ENCODE results near the gene MAIP1.

MAIP1 gene

GRCh38 chr2:199956062-199956380, 639 bp downstream of the MAIP1 start:
- TF ChIP-seq CTCF (IDR thresholded peaks at IDR 0.05), result no peak
- intact Hi-C loops (cut with DNase I; ENCODE audit: low total_unique reads), result no loop called here
- no peaks in the 10 kb centered on the region for H3K9me3 ChIP-seq
- DNase-seq, result no peak
- peaks cover 0 to 44% (median 34%) of the 10 kb centered on the region in 4 donors for H3K4me1 ChIP-seq
- peaks cover 11 to 19% (median 19%) of the 10 kb centered on the region in 3 donors for H3K36me3 ChIP-seq
- H3K27ac ChIP-seq, result peak overlapping the region; percentile 83 to 89
- no peaks in the 10 kb centered on the region for H3K27me3 ChIP-seq
- H3K4me3 ChIP-seq, result peak overlapping the region; percentile 77 to 89

GRCh38 chr2:199958014-199958413, 2.6 kb downstream of the MAIP1 start:
- intact Hi-C loops (cut with DNase I; ENCODE audit: low total_unique reads), result no loop called here
- Histone ChIP-seq H3K4me1 (peaks cover 0 to 42% (median 33%) of the 10 kb centered on the region in 4 donors), H3K36me3 (peaks cover 31 to 39% (median 38%) of the 10 kb centered on the region in 3 donors)

GRCh38 chr2:199962203-199962602, 6.8 kb downstream of the MAIP1 start:
- Histone ChIP-seq H3K4me3 (no peak overlapping the region), H3K9me3 (no peaks in the 10 kb centered on the region), H3K27ac (no peak overlapping the region), H3K36me3 (peaks cover 54 to 75% (median 64%) of the 10 kb centered on the region in 3 donors), H3K4me1 (peaks cover 0 to 14% (median 5%) of the 10 kb centered on the region in 4 donors), H3K27me3 (no peaks in the 10 kb centered on the region)
- intact Hi-C loops (cut with DNase I; ENCODE audit: low total_unique reads), result no loop called here
- TF ChIP-seq CTCF (IDR thresholded peaks at IDR 0.05), result no peak
- DNase-seq, result no peak

More at GRCh38 chr2:199958014-199958413, 2.6 kb downstream of the MAIP1 start:
- TF ChIP-seq CTCF (IDR thresholded peaks at IDR 0.05), result no peak
- H3K4me3 ChIP-seq, result no peak overlapping the region
- no peak for DNase-seq
- H3K27me3 ChIP-seq, result no peaks in the 10 kb centered on the region
- no peak overlapping the region for H3K27ac ChIP-seq
- H3K9me3 ChIP-seq, result no peaks in the 10 kb centered on the region

GRCh38 chr2:199966405-199966804, 11.0 kb downstream of the MAIP1 start:
- Histone ChIP-seq H3K36me3 (peaks cover 31 to 71% (median 50%) of the 10 kb centered on the region in 3 donors), H3K4me1 (no peaks in the 10 kb centered on the region), H3K27ac (no peak overlapping the region), H3K27me3 (no peaks in the 10 kb centered on the region), H3K4me3 (no peak overlapping the region), H3K9me3 (no peaks in the 10 kb centered on the region)
- no peak for DNase-seq
- TF ChIP-seq CTCF (IDR thresholded peaks at IDR 0.05), result no peak
- intact Hi-C loops (cut with DNase I; ENCODE audit: low total_unique reads), result no loop called here

GRCh38 chr2:199966976-199967375, 11.6 kb downstream of the MAIP1 start:
- no peak overlapping the region for H3K4me3 ChIP-seq
- TF ChIP-seq CTCF (IDR thresholded peaks at IDR 0.05), result no peak
- no peak for DNase-seq
- no peaks in the 10 kb centered on the region for H3K27me3 ChIP-seq
- H3K9me3 ChIP-seq, result no peaks in the 10 kb centered on the region
- H3K4me1 ChIP-seq, result no peaks in the 10 kb centered on the region
- no peak overlapping the region for H3K27ac ChIP-seq
- peaks cover 26 to 65% (median 45%) of the 10 kb centered on the region in 3 donors for H3K36me3 ChIP-seq
- intact Hi-C loops (cut with DNase I; ENCODE audit: low total_unique reads), result no loop called here

GRCh38 chr2:199968126-199968525, 12.7 kb downstream of the MAIP1 start:
- Histone ChIP-seq H3K27me3 (no peaks in the 10 kb centered on the region), H3K4me1 (no peaks in the 10 kb centered on the region), H3K36me3 (peaks cover 16 to 62% (median 33%) of the 10 kb centered on the region in 3 donors), H3K27ac (no peak overlapping the region), H3K9me3 (no peaks in the 10 kb centered on the region), H3K4me3 (no peak overlapping the region)
- intact Hi-C loops (cut with DNase I; ENCODE audit: low total_unique reads), result no loop called here
- no peak for DNase-seq
- no peak for TF ChIP-seq CTCF (IDR thresholded peaks at IDR 0.05)

All from tibial artery (tissue), 4 donors.